Measurements from ENCODE around the gene PLPP1.

Gene PLPP1
- long read RNA-seq, donor 1, transcript PLPP1-202 (6 exons, 1,597 nt), result major isoform, 42 of 63 reads
- long read RNA-seq, donor 1, partial matches to known transcripts, result 19 of 63 reads
- long read RNA-seq, donor 1, other reads (novel, unspliced or antisense), result 0 of 63 reads
- long read RNA-seq, donor 2, transcript PLPP1-202 (6 exons, 1,597 nt), result major isoform, 23 of 40 reads
- long read RNA-seq, donor 2, partial matches to known transcripts, result 7 of 40 reads
- long read RNA-seq, donor 2, other reads (novel, unspliced or antisense), result 7 of 40 reads
- long read RNA-seq, donor 3, transcript PLPP1-202 (6 exons, 1,597 nt), result major isoform, 19 of 21 reads
- long read RNA-seq, donor 3, partial matches to known transcripts, result 0 of 21 reads
- long read RNA-seq, donor 3, other reads (novel, unspliced or antisense), result 0 of 21 reads
- long read RNA-seq, donor 4, transcript PLPP1-201 (6 exons, 1,550 nt), result minor isoform, 5 of 48 reads
- long read RNA-seq, donor 4, transcript PLPP1-202 (6 exons, 1,597 nt), result major isoform, 37 of 48 reads
- long read RNA-seq, donor 4, partial matches to known transcripts, result 0 of 48 reads
- long read RNA-seq, donor 4, other reads (novel, unspliced or antisense), result 6 of 48 reads
- long read RNA-seq, donor 5, transcript PLPP1-202 (6 exons, 1,597 nt), result major isoform, 29 of 39 reads
- long read RNA-seq, donor 5, partial matches to known transcripts, result 0 of 39 reads
- long read RNA-seq, donor 5, other reads (novel, unspliced or antisense), result 9 of 39 reads
- long read RNA-seq, donor 6, transcript PLPP1-202 (6 exons, 1,597 nt), result major isoform, 39 of 73 reads
- long read RNA-seq, donor 6, partial matches to known transcripts, result 15 of 73 reads
- long read RNA-seq, donor 6, other reads (novel, unspliced or antisense), result 17 of 73 reads
- long read RNA-seq, donor 7, transcript PLPP1-201 (6 exons, 1,550 nt), result minor isoform, 5 of 80 reads
- long read RNA-seq, donor 7, transcript PLPP1-202 (6 exons, 1,597 nt), result major isoform, 44 of 80 reads
- long read RNA-seq, donor 7, partial matches to known transcripts, result 16 of 80 reads
- long read RNA-seq, donor 7, other reads (novel, unspliced or antisense), result 15 of 80 reads
- long read RNA-seq, donor 8, transcript PLPP1-202 (6 exons, 1,597 nt), result major isoform, 37 of 53 reads
- long read RNA-seq, donor 8, partial matches to known transcripts, result 0 of 53 reads
- long read RNA-seq, donor 8, other reads (novel, unspliced or antisense), result 12 of 53 reads

DNA sequence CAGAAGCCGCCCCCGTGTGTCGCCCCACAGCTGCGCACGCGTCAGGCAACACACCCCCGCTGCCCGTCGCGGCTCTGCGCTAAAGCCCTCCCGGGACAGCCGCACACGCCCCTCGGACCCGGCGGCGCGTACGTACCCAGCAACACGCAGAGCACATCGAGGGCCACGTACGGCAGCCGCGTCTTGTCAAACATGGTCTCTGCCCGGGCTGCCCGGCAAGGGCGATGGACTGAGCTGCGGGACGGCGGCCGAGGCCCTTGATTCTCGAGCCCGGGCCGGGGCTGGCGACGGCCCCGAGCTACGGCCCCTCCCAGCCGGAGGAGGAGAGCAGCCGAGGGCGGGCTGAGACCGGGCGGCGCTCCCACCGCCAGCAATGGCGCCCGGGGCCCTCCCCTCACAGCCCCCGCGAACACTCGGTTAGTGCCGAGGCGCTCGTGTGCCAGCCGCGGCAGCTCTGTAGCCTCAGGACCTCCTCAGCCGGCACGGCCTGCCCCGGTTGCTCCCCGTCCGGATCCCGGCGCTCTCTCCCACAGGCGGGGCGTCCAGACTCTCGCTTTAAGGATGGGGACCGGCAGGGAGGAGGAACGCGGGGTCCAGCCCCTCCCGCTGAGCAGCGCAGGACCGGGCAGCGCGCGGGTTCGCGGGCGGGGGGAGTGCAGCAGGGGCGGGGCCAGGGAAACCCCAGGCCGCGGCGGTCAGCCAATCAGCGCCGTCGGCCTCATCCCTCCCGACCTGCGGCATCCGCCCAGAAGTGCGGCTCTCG is at the start of gene PLPP1:
PLPP1 (minus strand) TSS at position 529 of the 763 bp plus-strand sequence; CDS start at position 194, 335 bp downstream.
- peak; percentile 99 for DNase-seq

DNA sequence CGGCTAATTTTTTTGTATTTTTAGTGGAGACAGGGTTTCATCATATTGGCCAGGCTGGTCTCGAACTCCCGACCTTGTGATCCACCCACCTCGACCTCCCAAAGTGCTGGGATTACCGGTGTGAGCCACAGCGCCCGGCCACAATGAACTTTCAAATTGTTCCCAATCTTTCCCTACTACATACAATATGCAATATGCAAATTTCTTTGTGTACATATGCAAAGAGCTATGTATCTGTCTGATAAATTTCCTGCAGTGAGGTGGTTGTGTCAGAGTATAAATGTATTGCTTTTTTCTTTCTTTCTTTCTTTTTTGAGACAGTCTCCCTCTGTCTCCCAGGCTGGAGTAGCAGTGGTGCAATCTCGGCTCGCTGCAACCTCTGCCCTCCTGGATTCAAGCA is 48.8 kb upstream of the PLPP1 start:
- no peak for DNase-seq

DNA sequence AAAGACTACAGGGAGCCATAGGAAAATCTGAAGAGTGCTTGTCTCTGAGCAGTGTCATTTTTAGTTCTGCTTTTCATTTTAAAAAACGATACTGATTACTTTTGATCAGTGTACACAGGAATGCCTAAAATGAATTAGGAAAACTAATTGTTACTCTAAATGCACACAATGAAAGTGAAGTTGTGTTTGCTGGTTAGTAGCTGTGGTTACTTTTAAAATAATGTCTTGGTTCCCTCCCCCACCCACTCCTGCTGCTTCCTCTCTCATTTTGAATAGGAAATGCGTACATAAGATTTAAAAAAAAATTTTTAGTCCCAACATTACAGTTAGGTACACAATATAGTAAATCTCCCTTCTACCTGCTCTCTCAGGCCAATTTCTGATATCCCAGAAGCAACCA is 47.5 kb upstream of the PLPP1 start:
- no peak for DNase-seq

DNA sequence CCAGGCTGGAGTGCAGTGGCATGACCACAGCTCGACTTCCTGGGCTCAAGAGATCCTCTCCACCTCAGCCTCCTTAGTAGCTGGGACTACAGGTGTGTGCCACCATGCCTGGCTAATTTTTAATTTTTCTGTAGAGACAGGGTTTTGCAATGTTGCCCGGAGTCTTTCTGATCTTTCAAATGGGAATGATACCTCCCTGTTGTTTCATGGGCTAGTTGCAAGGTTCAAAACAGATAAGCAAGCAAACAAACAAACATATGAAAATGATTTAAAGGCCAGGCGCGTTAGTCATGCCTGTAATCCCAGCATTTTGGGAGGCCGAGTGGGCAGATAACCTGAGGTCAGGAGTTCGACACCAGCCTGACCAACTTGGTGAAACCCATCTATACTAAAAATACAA is 45.3 kb upstream of the PLPP1 start:
- DNase-seq, result no peak

DNA sequence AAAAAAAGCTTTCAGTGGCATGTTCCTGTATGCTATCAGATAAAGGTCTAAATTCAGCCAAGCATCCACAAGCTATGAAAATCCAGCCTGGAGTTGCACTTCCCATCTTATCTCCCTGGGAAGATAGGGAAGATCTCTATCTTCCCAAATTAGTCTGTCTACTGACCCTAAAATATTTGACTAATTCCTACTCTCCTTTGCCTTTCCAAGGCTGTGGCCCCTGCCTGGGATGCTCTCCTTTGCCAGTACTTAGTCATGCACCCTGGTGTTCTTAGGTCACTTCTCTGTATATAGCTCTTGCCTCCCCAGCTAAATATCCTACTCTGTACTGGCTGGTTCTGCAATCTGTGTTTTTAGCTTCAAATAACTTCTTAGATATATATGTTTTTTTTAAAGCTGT is 44.0 kb upstream of the PLPP1 start:
- DNase-seq, result no peak

DNA sequence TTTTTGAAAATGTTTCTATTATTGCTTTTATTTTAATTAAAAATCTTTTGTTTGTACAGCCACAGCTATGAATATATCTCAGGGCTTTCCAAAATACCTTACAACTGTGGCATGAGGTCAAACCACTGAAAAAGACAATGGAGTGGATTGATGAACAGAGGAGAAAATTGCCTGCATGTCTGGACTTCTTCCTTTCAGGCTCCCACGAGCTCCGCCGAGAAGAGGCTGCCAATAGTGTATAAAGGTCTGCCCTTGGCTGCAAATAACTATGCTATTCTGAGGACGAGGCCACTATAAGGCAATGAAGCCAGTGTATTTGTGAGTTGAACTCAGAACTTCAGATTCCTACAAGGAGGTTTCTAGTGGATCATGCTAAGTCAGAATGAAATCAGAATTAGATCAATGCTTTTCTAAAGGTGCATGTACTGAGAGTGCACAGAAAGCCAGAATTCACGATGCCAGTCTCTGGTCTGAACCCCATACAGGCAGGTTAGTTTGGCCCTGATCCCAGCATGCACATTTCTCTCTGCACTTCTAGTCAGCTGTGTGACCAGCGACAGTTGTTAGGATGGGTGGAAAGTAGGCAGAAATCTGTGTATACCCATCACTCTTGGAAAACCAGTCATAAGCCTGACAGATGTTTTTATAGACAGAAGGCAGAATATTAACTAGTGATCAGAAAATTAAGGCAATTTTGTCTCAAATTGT is 42.7 kb upstream of the PLPP1 start:
- no peak for DNase-seq

DNA sequence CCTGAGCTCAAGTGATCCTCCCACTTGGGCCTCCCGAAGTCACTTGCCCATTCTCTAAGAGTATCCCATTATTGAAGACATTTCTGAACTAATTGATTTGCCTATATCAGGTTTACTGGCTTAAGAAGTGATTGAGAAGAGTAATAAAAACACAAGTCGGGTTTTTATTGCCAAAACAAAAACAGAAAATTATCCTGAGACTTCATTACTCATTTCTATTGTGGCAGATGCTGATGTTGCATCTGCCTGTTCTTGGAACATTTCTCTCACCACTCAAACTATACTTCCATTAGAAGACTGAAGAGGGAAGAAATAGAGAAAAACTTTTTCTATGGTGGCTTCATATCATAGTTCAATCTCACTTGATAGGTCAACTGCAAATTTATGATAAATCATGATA is 41.9 kb upstream of the PLPP1 start:
- no peak for DNase-seq

DNA sequence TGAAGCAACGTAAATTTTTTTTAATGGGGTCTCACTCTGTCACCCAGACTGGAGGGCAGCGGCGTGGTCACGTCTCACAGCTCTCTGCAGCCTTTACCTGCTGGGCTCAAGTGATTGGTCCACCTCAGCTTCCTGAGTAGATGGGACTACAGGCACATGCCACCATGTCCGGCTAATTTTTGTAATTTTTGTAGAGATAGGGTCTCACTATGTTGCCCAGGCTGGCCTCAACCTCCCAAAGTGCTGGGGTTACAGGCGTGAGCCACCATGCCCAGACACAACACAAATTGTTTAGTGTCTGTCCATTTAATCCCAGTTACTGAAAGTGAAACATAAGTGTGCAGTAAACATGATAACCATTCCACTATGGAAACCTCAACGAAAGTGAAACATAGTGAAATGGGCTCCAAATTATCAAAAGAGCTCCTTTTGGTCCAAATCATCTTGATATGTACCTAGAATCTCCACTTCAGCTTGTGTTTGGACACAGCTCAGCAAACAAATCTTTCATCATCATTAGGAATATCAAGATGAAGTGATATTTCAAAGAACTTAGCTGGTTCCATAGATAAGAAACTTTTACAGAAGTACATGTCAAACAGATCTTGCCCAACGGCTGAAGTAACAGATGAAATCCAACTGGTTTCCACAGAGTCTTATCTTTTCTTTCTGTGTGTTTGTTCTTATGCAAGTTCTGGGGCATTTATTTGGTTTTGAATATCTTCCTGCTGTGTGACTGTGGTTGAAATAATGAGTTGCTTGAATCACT is 41.2 kb upstream of the PLPP1 start:
- no peak for DNase-seq

DNA sequence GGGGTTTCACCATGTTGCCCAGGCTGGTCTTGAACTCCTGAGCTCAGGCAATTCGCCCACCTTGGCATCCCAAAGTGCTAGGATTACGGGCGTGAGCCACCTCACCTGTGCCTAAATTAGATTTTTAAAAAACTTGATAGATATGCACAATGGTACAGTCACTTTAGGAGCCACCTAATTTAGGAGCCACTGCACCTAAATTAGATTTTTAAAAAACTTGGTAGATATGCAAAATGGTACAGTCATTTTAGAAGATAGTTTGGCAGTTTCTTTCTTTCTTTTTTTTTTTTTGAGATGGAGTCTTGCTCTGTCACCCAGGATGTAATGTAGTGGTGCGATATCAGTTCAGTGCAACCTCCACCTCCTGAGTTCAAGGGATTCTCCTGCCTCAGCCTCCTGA is 37.8 kb upstream of the PLPP1 start:
- DNase-seq, result no peak

DNA sequence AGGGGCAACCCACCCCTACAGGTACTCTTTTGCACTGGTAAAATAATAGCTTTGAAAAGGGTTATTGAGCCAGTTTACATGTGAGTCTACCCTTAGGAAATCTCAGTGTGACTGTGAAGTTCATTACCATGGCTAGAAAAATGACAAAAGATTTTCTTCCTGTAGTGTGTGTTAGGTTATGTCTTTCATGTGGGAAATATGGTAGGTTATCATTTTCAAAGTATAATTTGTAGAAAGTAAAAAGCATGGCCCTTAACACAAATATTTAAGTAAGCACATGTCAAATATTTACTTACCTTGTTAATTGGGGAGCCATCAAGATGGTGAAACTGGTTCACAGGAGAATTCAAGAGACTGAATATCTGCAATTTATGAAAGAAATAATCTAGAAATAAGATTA is 37.3 kb upstream of the PLPP1 start:
- no peak for DNase-seq

DNA sequence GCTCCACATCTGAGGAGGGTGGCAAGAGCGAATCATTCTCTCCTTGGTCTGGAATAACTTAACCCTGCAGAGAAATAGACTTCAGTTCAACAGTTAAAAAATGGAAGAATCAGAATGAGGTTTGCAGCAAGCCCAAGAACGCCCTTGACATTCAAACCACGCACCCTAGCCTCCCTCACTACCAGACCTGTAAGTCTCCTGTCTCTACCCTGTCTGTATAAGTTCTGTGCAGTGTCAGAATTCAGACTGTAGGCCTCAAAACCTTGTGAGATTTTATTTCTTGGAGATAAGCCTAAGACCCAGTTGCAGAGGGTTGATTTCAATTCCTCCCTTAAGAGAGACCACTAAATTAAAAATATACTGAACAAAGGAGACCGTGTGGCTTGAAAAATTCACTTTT is 35.8 kb upstream of the PLPP1 start:
- no peak for DNase-seq

DNA sequence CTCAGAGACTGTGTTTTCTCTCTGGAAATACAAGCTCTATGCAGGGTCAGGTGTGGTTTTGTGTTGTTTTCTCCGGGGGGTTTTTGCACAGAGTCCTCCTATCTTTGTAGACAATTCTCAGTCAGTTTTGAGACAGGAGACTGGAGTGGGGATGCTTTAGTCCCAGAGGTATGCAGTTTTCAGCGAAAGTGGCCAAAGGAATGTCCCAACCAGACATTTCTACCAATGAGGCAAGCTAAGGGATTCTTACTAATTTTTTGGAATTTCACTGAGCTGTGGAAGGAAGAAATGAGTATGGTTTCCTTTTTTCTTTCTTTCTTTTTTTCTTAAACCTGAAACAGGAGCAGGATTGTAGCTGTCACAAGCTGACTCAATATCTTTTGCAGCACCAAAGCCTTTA is 35.3 kb upstream of the PLPP1 start:
- DNase-seq, result no peak

DNA sequence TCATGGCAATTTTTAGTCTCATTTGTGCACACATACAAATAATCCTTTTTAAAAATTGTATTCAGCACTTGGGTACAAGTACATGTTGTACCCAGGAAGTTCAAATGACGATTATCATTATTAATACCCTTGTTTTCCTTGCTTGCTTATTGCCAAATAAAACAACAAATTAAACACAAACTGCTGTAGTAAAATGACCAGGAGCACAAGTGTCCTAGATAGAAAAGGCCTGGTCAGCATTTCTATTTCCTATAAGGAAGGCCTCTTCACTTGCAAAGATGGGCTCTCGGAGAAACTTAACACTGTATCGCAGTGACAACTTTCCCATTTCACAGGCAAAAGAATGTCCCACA is 34.7 kb upstream of the PLPP1 start:
- no peak for DNase-seq

DNA sequence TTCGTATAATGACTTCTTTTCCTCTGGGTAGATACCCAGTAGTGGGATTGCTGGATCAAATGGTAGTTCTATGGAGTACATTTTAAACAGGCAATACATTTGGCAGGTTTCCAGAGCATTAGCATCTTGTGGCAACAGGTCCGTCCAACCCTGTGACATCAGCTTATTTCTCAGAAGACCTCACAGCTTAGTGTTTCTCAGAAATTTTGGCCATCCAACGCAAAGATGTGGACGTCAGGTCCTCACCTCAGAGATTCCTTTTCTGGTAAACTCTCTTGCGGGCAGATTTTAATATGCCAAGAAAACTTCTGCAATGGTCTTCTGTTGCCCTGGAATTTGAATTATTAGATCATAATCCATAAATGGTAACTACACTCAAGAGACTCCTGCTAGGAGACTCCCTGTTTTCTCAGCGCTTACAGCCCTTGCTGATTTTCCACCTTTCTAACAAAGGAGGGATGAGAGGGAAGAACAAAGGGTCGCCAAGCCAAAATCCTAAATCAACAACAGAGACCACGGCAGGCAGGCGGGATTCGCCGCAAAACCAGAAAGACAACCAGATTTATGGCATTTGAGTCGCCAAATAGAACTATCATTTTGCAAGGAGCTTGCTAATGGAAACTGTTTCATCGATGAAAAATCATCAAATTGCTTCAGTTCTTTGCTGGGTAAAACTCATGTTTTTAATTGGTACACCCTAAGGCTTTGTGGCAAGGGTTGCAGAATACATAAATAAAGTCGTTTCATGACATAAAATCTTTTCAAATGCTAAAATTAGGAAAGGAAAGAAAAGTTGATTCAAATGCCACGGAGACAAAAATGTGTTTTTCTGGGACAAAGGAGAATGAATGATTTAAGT is 34.1 kb upstream of the PLPP1 start:
- DNase-seq, result no peak

DNA sequence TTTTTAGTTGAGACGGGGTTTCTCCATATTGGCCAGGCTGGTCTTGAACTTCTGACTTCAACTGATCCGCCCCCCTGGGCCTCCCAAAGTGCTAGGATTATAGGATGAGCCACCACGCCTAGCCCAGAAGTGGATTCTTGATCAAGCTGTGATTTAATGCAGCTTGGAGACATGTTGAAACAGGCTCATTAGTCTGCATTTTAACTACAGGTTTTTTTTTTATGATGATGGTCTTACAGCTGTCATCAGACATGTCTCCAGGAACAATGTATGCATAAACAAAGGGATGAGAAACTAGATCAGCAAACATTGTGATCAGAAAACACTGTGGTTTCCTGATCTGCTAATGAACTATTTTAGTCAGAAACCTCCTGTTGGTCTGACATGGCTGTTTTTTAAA is 30.0 kb upstream of the PLPP1 start:
- no peak for DNase-seq

DNA sequence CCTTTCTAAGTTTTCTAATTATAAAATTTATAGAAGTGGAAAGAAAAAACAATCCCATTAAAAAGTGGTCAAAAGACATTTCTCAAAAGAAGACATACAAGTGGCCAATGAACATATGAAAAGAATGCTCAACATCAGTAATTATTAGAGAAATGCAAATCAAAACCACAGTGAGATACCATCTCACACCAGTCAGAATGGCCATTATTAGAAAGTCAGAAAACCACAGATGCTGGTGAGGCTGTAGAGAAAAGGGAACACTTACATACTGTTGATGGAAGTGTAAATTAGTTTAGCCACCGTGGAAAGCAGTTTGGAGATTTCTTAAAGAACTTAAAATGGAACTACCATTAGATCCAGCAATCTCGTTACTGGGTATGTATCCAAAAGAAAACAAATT is 23.7 kb upstream of the PLPP1 start:
- no peak for DNase-seq

DNA sequence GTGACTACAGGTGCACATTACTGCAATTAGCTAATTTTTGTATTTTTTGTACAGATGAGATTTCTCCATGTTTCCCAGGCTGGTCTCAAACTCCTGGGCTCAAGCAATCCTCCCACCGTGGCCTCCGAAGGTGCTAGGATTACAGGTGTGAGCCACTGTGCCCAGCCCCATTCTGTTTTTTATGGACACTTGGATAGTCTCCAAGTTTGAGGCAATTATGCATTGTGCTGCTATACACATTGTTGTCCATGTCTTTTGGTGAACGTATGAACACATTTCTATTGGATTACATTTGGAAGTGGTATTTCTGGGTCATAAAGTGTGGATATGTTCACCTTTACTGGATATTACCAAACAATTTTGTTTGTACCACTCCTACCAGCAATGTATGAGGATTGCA is 22.4 kb upstream of the PLPP1 start:
- DNase-seq, result no peak

DNA sequence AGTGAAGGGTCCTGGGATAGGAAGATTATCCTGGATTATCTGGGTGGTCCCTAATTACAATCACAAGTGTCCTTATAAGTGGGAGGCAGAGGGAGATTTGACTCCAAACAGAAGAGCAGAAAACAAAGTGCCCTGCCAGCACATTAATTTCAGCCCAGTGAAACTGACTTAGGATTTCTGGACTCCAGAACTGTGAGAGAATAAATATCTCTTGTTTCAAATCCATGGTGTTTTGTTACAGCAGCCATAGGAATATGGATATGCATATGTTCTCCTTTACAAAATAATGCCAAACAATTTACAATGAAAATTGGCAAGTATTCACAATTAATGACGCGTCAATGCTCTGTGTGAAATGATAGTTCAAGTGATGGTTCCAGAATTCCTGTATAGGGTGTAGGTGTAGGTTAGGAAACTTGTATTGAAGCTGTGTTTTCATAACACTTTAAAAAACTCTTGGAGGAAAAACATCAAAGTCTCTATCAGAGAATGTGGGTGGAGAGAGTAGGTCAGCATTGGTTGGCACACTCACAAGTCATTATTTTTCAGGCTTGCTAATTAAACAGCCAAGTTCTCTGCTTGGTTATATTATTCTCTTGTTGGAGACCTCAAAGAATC is 19.9 kb upstream of the PLPP1 start:
- no peak for DNase-seq

DNA sequence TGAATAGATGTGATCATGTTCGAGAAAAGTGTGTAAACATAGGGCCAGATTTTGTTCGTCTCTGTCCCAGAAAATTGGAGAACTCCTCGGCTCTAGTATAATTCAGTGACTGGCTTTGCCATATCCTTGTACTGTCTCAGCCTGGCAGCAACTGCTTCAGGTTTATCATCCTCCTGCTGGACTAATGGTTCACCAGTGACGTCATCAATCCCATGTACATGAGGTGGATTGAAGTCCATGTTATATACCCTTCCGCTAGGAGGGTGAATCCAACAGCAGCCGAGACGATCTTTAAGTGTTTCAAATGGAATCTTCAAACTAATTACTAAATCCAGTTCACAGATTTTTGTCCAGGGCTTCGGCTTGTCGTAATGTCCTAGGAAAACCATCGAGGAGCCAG is 17.1 kb upstream of the PLPP1 start:
- DNase-seq, result no peak
